Ishikawa (cell line): ENCODE measurements around the gene MACROD2.

Experiments
- EP300 ChIP-seq: IDR thresholded peaks from 2 replicates; pipeline ENCODE4 v1.6.1; 2012; ENCODE audit warnings: borderline replicate concordance
- TAF1 ChIP-seq: IDR thresholded peaks from 2 replicates; pipeline ENCODE4 v1.6.1; 2012; ENCODE audit warnings: low read depth, mild to moderate bottlenecking
- TEAD4 ChIP-seq: IDR thresholded peaks from 2 replicates; pipeline ENCODE4 v1.6.1; 2012
- YY1 ChIP-seq: IDR thresholded peaks from 2 replicates; pipeline ENCODE4 v1.6.1; 2012; ENCODE audit warnings: low read depth
- TF ChIP-seq, protein P1 (sequence below): IDR thresholded peaks from 2 replicates; pipeline ENCODE4 v1.6.1; 2012; ENCODE audit warnings: low read depth, mild to moderate bottlenecking

DNA sequence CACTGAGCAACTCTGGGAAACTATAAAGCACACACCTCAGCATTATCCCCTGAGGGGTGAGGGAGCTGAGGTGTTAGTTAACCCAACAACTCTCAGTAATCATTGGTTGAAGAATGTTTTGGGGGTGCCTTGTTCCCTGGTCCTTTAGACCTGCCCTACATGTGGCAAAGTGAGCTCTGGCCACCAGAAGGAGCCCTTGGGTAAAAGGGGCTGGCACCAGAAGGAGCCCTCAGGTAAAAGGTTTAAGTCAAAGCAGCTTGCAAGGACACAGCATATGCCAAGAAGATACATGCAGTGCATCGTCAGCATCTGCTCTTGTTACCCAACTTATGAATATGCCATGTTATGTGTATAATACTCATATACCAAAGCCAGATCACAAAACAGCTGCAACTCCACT, 1496.3 kb downstream of the MACROD2 start:
- TF ChIP-seq YY1 = no peak
- no peak for TF ChIP-seq TEAD4
- TF ChIP-seq, protein P1, sequence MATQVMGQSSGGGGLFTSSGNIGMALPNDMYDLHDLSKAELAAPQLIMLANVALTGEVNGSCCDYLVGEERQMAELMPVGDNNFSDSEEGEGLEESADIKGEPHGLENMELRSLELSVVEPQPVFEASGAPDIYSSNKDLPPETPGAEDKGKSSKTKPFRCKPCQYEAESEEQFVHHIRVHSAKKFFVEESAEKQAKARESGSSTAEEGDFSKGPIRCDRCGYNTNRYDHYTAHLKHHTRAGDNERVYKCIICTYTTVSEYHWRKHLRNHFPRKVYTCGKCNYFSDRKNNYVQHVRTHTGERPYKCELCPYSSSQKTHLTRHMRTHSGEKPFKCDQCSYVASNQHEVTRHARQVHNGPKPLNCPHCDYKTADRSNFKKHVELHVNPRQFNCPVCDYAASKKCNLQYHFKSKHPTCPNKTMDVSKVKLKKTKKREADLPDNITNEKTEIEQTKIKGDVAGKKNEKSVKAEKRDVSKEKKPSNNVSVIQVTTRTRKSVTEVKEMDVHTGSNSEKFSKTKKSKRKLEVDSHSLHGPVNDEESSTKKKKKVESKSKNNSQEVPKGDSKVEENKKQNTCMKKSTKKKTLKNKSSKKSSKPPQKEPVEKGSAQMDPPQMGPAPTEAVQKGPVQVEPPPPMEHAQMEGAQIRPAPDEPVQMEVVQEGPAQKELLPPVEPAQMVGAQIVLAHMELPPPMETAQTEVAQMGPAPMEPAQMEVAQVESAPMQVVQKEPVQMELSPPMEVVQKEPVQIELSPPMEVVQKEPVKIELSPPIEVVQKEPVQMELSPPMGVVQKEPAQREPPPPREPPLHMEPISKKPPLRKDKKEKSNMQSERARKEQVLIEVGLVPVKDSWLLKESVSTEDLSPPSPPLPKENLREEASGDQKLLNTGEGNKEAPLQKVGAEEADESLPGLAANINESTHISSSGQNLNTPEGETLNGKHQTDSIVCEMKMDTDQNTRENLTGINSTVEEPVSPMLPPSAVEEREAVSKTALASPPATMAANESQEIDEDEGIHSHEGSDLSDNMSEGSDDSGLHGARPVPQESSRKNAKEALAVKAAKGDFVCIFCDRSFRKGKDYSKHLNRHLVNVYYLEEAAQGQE = no peak
- TF ChIP-seq EP300 = no peak
- no peak for TF ChIP-seq TAF1
